Ectodermal cell (in vitro differentiated cells): ENCODE results near the gene NXPH4.
A peak's percentile ranks its signal among the peaks of the same experiment; 100 is the strongest.

ENCODE experiments used
- H3K27ac ChIP-seq: 2 replicates; pipeline ENCODE4 v1.7.0; 2013; ENCODE audit warnings: mild to moderate bottlenecking, low read depth, low read length; ENCODE audit not compliant: insufficient read depth, poor library complexity, severe bottlenecking
- H3K27me3 ChIP-seq: 2 replicates; pipeline ENCODE4 v1.7.0; 2013; ENCODE audit warnings: mild to moderate bottlenecking, low read length; ENCODE audit not compliant: insufficient read depth, control insufficient read depth, poor library complexity, severe bottlenecking
- H3K36me3 ChIP-seq: one replicate; pipeline ENCODE4 v1.7.0; 2013; ENCODE audit warnings: low read length; ENCODE audit not compliant: control insufficient read depth, insufficient read depth
- H3K4me1 ChIP-seq: one replicate; pipeline ENCODE4 v1.7.0; 2013; ENCODE audit warnings: low read length; ENCODE audit not compliant: control insufficient read depth, insufficient read depth
- H3K4me3 ChIP-seq: 2 replicates; pipeline ENCODE4 v1.7.0; 2013; ENCODE audit warnings: low read depth, low read length, control low read depth; ENCODE audit not compliant: insufficient read depth
- H3K9me3 ChIP-seq: 2 replicates; pipeline ENCODE4 v1.7.0; 2013; ENCODE audit warnings: mild to moderate bottlenecking, low read length, moderate library complexity; ENCODE audit not compliant: control insufficient read depth
- WGBS, 2 experiments: methylation state at CpG; one replicate each; pipeline ENCODE4 v1.1.7; 2013; ENCODE audit warnings: missing lambda C conversion rate in 2 of 2; 5-methylcytosine and 5-hydroxymethylcytosine counted together

Gene NXPH4

GRCh38 chr12:57224278-57224972 lies 7.8 kb downstream of the NXPH4 start:
- peaks cover 43% of the 10 kb centered on the region for H3K4me1 ChIP-seq
- H3K9me3 ChIP-seq = no peaks in the 10 kb centered on the region
- peaks cover 100% of the 10 kb centered on the region for H3K27me3 ChIP-seq
- 54% methylated on average over 30 of the region's 30 CpGs for WGBS, 2 experiments
- no peak overlapping the region for H3K4me3 ChIP-seq
- H3K27ac ChIP-seq = no peak overlapping the region
- H3K36me3 ChIP-seq = no peaks in the 10 kb centered on the region

- H3K9me3 ChIP-seq = no peaks in the 10 kb centered on the region
- H3K36me3 ChIP-seq = no peaks in the 10 kb centered on the region
- no peak overlapping the region for H3K27ac ChIP-seq
- H3K4me1 ChIP-seq = peaks cover 37% of the 10 kb centered on the region
- H3K4me3 ChIP-seq = no peak overlapping the region
- WGBS, 2 experiments = 28 to 29% methylated on average over 61 of the region's 61 CpGs
- H3K27me3 ChIP-seq = peaks cover 93% of the 10 kb centered on the region
Observed at GRCh38 chr12:57224973-57225679, 8.5 kb downstream of the NXPH4 start.

- Histone ChIP-seq H3K36me3 (no peaks in the 10 kb centered on the region), H3K27ac (no peak overlapping the region), H3K9me3 (no peaks in the 10 kb centered on the region), H3K4me1 (peaks cover 38% of the 10 kb centered on the region), H3K27me3 (peaks cover 87% of the 10 kb centered on the region), H3K4me3 (no peak overlapping the region)
- WGBS, 2 experiments = 45 to 49% methylated on average over 18 of the region's 18 CpGs
Observed at GRCh38 chr12:57225680-57226210, 9.2 kb downstream of the NXPH4 start.

- Histone ChIP-seq H3K4me3 (peak overlapping the region; percentile 17), H3K27ac (no peak overlapping the region), H3K27me3 (peaks cover 77% of the 10 kb centered on the region), H3K36me3 (no peaks in the 10 kb centered on the region), H3K4me1 (peaks cover 31% of the 10 kb centered on the region), H3K9me3 (no peaks in the 10 kb centered on the region)
- WGBS, 2 experiments = 2 to 3% methylated on average over 33 to 35 of the region's 35 CpGs
Observed at GRCh38 chr12:57226588-57227314, 10.2 kb downstream of the NXPH4 start.

DNA sequence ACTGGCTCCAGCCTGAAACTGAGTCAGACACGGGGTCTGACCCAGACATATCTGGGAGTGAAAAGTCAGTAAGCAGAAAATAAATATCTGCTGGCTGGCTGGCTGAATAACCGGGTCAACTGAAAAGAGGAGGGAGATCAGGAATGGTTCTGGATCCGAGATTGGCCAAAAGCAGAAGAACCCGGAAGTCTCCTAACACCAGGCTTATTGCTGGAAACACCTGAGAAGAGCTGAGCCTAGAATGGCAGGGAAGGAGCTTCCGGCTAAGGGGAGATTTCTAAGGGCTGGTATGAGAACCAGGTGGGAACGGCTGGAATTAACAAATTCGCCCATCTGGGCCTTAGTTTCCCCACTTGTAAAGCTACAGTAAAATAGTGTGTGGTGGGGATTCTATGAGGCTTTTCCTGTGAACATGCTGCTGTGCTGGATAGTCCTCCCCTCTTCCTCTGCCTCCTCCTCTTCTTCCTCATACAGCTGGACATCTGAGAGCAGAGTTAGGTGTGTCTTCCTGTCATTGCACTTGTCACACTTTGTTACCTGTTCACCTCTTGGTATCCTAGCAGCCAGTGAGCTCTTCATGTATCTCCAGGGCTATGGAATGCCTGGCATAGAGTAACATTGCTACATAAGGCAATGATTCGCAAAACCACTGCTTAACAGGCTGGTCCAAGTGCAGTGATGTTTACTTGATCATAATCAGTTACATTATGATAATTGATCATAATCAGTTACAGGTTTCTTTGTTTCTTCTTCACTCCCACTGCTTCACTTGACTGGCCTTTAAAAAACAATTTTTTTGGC lies 10.9 kb downstream of the NXPH4 start:
- Histone ChIP-seq H3K4me1 (peaks cover 31% of the 10 kb centered on the region), H3K9me3 (no peaks in the 10 kb centered on the region), H3K27me3 (peaks cover 69% of the 10 kb centered on the region), H3K4me3 (peak overlapping the region; percentile 17), H3K27ac (no peak overlapping the region), H3K36me3 (peaks cover 7% of the 10 kb centered on the region)
- 41% methylated on average over 8 of the region's 8 CpGs for WGBS, 2 experiments

GRCh38 chr12:57229046-57229633 lies 12.5 kb downstream of the NXPH4 start:
- Histone ChIP-seq H3K4me1 (peaks cover 31% of the 10 kb centered on the region), H3K4me3 (peak overlapping the region; percentile 65), H3K27me3 (peaks cover 53% of the 10 kb centered on the region), H3K9me3 (no peaks in the 10 kb centered on the region), H3K27ac (no peak overlapping the region), H3K36me3 (peaks cover 23% of the 10 kb centered on the region)
- WGBS, 2 experiments = 25 to 31% methylated on average over 9 of the region's 9 CpGs

DNA sequence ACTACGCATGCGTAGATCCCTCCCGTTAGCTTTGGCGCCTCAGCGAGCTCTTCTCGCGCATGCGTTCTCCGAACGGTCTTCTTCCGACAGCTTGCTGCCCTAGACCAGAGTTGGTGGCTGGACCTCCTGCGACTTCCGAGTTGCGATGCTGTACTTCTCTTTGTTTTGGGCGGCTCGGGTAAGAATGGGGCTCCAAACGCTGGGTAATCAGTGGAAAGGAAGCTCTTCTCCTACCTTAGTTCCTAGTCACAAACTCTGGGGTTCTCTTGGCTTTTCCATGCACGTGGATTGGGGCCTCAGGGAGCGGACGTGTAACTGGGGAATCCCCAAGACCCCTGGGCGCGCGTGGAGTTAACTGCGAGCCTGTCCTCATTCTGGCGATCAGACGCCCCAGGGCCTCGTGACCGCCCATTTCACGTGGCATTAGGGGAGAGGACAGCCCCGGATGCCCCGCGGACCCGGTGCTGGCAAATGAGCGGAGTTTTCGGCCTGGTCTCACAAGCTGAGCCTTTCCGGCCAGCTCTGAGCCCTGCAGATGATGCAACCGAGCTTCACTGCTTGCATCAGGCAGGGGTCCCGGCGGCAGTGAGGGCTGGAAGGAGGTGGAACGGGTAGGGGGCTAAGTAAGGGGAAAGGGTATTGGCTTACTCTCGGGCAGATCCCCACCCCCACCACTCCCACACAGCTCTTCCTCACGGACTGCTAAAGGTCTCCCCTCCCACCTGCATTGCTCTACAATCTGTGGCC lies 13.2 kb downstream of the NXPH4 start, which contains the start of gene SHMT2:
SHMT2 (plus strand) TSS at position 78 of the 747 bp plus-strand sequence; CDS start at position 146, 68 bp downstream.
- Histone ChIP-seq H3K27me3 (peaks cover 46% of the 10 kb centered on the region), H3K4me1 (peaks cover 31% of the 10 kb centered on the region), H3K27ac (peak within 1 kb of the TSS; percentile 92), H3K9me3 (no peaks in the 10 kb centered on the region), H3K4me3 (peak within 1 kb of the TSS; percentile 65), H3K36me3 (peaks cover 23% of the 10 kb centered on the region)
- WGBS, 2 experiments = 0 to 1% methylated on average over 41 to 42 of the region's 42 CpGs

GRCh38 chr12:57230381-57231155 lies 14.0 kb downstream of the NXPH4 start:
- Histone ChIP-seq H3K27me3 (peaks cover 45% of the 10 kb centered on the region), H3K9me3 (no peaks in the 10 kb centered on the region), H3K27ac (peak overlapping the region; percentile 92), H3K4me1 (peaks cover 39% of the 10 kb centered on the region), H3K4me3 (peak overlapping the region; percentile 65), H3K36me3 (peaks cover 23% of the 10 kb centered on the region)
- WGBS, 2 experiments = 61% methylated on average over 10 of the region's 10 CpGs
